Endothelial cell of umbilical vein (primary cell): ENCODE data around the gene SLC35F2. TPM values are rescaled to one million over a fixed set of nuclear protein-coding genes. Genes with fewer than 3 reads are reported as not detected.

Experiments
- BruUV-seq: library from RNA; stranded (reverse); fragments of 400-500 nt; replicated peaks from 2 replicates; lab custom pipeline; 2021; lab: Mats Ljungman, UMichigan
- CTCF ChIA-PET: fragments of 300-600, 350-600 bp; sonication (Branson Sonifier 250); formaldehyde crosslinking; loops from one replicate; lab custom pipeline; 2021; ENCODE audit warnings: antibody characterized with exemption, inconsistent platforms; lab: Charles Lee
- POLR2A ChIA-PET: fragments of 300-600, 350-600 bp; sonication (Branson Sonifier 250); formaldehyde crosslinking; loops from one replicate; lab custom pipeline; 2021; ENCODE audit warnings: antibody characterized with exemption, inconsistent platforms; lab: Charles Lee
- DNase-seq: peaks from one replicate; pipeline ENCODE4 v3.0.0-alpha.2; 2011; ENCODE audit warnings: low read depth, low spot score
- FAIRE-seq: peaks from 2 replicates; lab custom pipeline; 2011; peaks lifted over from hg19 to GRCh38; lab: Jason Lieb, UNC
- H2AFZ ChIP-seq: 2 replicates; pipeline ENCODE4 v1.6.0; 2012; ENCODE audit warnings: low read depth, low read length, control low read depth, inconsistent platforms
- H3K27ac ChIP-seq: 2 replicates; pipeline ENCODE4 v1.5.1; 2011; ENCODE audit warnings: low read depth, mild to moderate bottlenecking, control low read depth, low read length, moderate library complexity; ENCODE audit not compliant: insufficient read depth
- H3K27me3 ChIP-seq, 2 experiments: 2 replicates each; pipeline versions ENCODE4 v1.6.0 to v1.6.1; 2011; ENCODE audit warnings: low read length in 2 of 2, mixed read lengths in 1 of 2; ENCODE audit not compliant: control insufficient read depth in 2 of 2, insufficient read depth in 2 of 2
- H3K36me3 ChIP-seq, 2 experiments: 2 replicates in 1 of 2; 3 replicates in 1 of 2; pipeline ENCODE4 v1.5.1; 2011; ENCODE audit warnings: low read length in 2 of 2, mild to moderate bottlenecking in 1 of 2, moderate library complexity in 1 of 2; ENCODE audit not compliant: control insufficient read depth in 2 of 2, insufficient read depth in 2 of 2; ENCODE audit errors: extremely low read depth in 1 of 2
- H3K4me1 ChIP-seq: 3 replicates; pipeline ENCODE4 v1.5.1; 2011; ENCODE audit warnings: mild to moderate bottlenecking, low read length; ENCODE audit not compliant: control insufficient read depth, insufficient read depth; ENCODE audit errors: extremely low read depth
- H3K4me2 ChIP-seq: 2 replicates; pipeline ENCODE4 v1.6.1; 2011; ENCODE audit warnings: low read length, control low read depth, mixed read lengths; ENCODE audit not compliant: insufficient read depth
- H3K4me3 ChIP-seq, 3 experiments: fragments of 200-600 bp in 1 of 3; sonication (generic), shearing (Covaris generic) in 1 of 3; replicated peaks in 1 of 3; 2 replicates each; pipeline ENCODE4 v1.5.1; 2011 to 2016; ENCODE audit warnings: control low read depth in 3 of 3, low read length in 3 of 3, mild to moderate bottlenecking in 2 of 3, inconsistent platforms in 1 of 3, low read depth in 1 of 3, moderate library complexity in 1 of 3; ENCODE audit not compliant: insufficient read depth in 1 of 3
- H3K79me2 ChIP-seq: 2 replicates; pipeline ENCODE4 v1.6.0; 2012; ENCODE audit warnings: low read length, inconsistent platforms; ENCODE audit not compliant: control insufficient read depth, insufficient read depth
- H3K9ac ChIP-seq: replicated peaks from 2 replicates; pipeline ENCODE3; 2011; ENCODE audit warnings: low read length, control low read depth; ENCODE audit not compliant: insufficient read depth; ENCODE audit errors: extremely low read depth
- H3K9me1 ChIP-seq: replicated peaks from 3 replicates; pipeline ENCODE4 v1.6.0; 2011; ENCODE audit warnings: mild to moderate bottlenecking, low read length; ENCODE audit not compliant: control insufficient read depth, insufficient read depth; ENCODE audit errors: extremely low read depth
- H3K9me3 ChIP-seq: replicated peaks from 2 replicates; pipeline ENCODE4 v1.5.1; 2012; ENCODE audit warnings: low read length, inconsistent platforms; ENCODE audit not compliant: control insufficient read depth, insufficient read depth
- H4K20me1 ChIP-seq: replicated peaks from 2 replicates; pipeline ENCODE3; 2011; ENCODE audit warnings: mild to moderate bottlenecking, low read length; ENCODE audit not compliant: control insufficient read depth, insufficient read depth; ENCODE audit errors: extremely low read depth
- EZH2 ChIP-seq: IDR thresholded peaks from 2 replicates; pipeline ENCODE4 v1.6.1; 2012; ENCODE audit warnings: borderline replicate concordance, low read depth, mild to moderate bottlenecking, moderate library complexity, low read length, inconsistent platforms; ENCODE audit not compliant: severe bottlenecking
- GATA2 ChIP-seq: IDR thresholded peaks from 2 replicates; pipeline ENCODE4 v1.7.0; 2011; ENCODE audit warnings: low read depth, mild to moderate bottlenecking, moderate library complexity, mixed read lengths, low read length; ENCODE audit not compliant: insufficient read length, insufficient read depth
- JUN ChIP-seq: IDR thresholded peaks from 2 replicates; pipeline ENCODE4 v1.6.1; 2011; ENCODE audit warnings: borderline replicate concordance, low read depth; ENCODE audit not compliant: insufficient read length, insufficient read depth
- MYC ChIP-seq: IDR thresholded peaks from one replicate; pipeline ENCODE4 v1.6.1; 2011; ENCODE audit warnings: mild to moderate bottlenecking, low read depth, low read length
- POLR2A ChIP-seq: IDR thresholded peaks from 2 replicates; pipeline ENCODE4 v1.6.1; 2012; ENCODE audit warnings: low read depth, mild to moderate bottlenecking, control low read depth, low read length
- POLR2AphosphoS5 ChIP-seq: IDR thresholded peaks from 2 replicates; pipeline ENCODE4 v1.6.1; 2012; ENCODE audit warnings: low read depth, mild to moderate bottlenecking, control low read depth, low read length, moderate library complexity; ENCODE audit not compliant: insufficient read depth
- dilution Hi-C: fragments of 300-500 bp; cut with MboI; formaldehyde crosslinking; loops from one replicate; pipeline ENCODE4 v1.15.0; 2019; ENCODE audit warnings: low sequenced_read_pairs; ENCODE audit not compliant: extremely low pct_ligation_motif_present
- intact Hi-C: fragments of 100-400 bp; cut with micrococcal nuclease; formaldehyde crosslinking; loops from one replicate; pipeline ENCODE4 v1.10.0; 2022
- polyA plus RNA-seq, 4 experiments: library from polyadenylated mRNA; depleted of rRNA in 3 of 4; stranded (reverse) in 3 of 4; unstranded in 1 of 4; fragments of >200 nt; gene quantifications; 2 replicates each; pipeline versions ENCODE4 v1.2.1 to v1.2.3, GENCODE V29; 2011 to 2012; ENCODE audit warnings: missing spikeins in 1 of 4
- total RNA-seq: library from RNA; stranded (reverse); gene quantifications from 2 replicates; pipeline ENCODE4 v1.2.3, GENCODE V29; 2021
- TF ChIP-seq, protein P1 (sequence below): IDR thresholded peaks from 2 replicates; pipeline ENCODE4 v1.6.1; 2011; ENCODE audit not compliant: insufficient read depth, insufficient read length
- TF ChIP-seq, protein P2 (sequence below), 2 donors: IDR thresholded peaks; 1 replicate in 1 of 2; 2 replicates in 1 of 2; pipeline ENCODE4 v1.5.1; 2011; ENCODE audit warnings: low read length in 2 of 2, mild to moderate bottlenecking in 2 of 2, moderate library complexity in 2 of 2, control low read depth in 1 of 2, inconsistent platforms in 1 of 2, low read depth in 1 of 2; ENCODE audit not compliant: insufficient read depth in 1 of 2; ENCODE audit errors: extremely low read depth in 1 of 2

The SLC35F2 gene
- total and polyA plus RNA-seq, 2 donors (not counting 3 experiments of a cell fraction or from before 2014, with no cell fraction given): 41.0 to 59.7 TPM

GRCh38 chr11:107842412-107843100, 16.0 kb downstream of the SLC35F2 start:
- dilution Hi-C loops (no loop called here), intact Hi-C loops (loop anchor here (10.0 kb wide), 1 partner anchor 382 kb away; the partner anchor contains the start of genes ATM and NPAT)
- ChIA-PET POLR2A (no interaction called here), CTCF (interaction anchor here (1.4 kb wide), 1 partner anchor 14 kb away, joined by 3 read pairs; no protein-coding TSS in a partner anchor)
- Histone ChIP-seq H3K9ac (no peak overlapping the region), H3K27ac (peak overlapping the region; percentile 91), H3K79me2 (peaks cover 75% of the 10 kb centered on the region), H3K4me3 (no peak overlapping the region), H4K20me1 (no peaks in the 10 kb centered on the region), H2AFZ (no peak overlapping the region), H3K9me1 (no peaks in the 10 kb centered on the region), H3K27me3 (no peaks in the 10 kb centered on the region), H3K4me1 (peaks cover 37% of the 10 kb centered on the region), H3K36me3 (no peaks in the 10 kb centered on the region), H3K9me3 (no peaks in the 10 kb centered on the region), H3K4me2 (no peak overlapping the region)
- BruUV-seq: no TSS peak
- no peak for FAIRE-seq
- DNase-seq: no peak
- TF ChIP-seq, protein P1, sequence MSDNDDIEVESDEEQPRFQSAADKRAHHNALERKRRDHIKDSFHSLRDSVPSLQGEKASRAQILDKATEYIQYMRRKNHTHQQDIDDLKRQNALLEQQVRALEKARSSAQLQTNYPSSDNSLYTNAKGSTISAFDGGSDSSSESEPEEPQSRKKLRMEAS: no peak
- TF ChIP-seq GATA2: no peak

- H3K4me3 ChIP-seq: peak overlapping the region in 2 of 3 experiments; percentile 2 to 49
- H3K4me2 ChIP-seq: peak overlapping the region; percentile 85
- CTCF ChIA-PET: interaction anchor here (1.4 to 1.7 kb wide), 5 partner anchors 9 to 68 kb away, joined by 3 to 13 read pairs (median 8); no protein-coding TSS in a partner anchor
- no peak for FAIRE-seq
- peaks cover 37% of the 10 kb centered on the region for H3K4me1 ChIP-seq
- no peaks in the 10 kb centered on the region for H3K36me3 ChIP-seq
- TF ChIP-seq, protein P2, sequence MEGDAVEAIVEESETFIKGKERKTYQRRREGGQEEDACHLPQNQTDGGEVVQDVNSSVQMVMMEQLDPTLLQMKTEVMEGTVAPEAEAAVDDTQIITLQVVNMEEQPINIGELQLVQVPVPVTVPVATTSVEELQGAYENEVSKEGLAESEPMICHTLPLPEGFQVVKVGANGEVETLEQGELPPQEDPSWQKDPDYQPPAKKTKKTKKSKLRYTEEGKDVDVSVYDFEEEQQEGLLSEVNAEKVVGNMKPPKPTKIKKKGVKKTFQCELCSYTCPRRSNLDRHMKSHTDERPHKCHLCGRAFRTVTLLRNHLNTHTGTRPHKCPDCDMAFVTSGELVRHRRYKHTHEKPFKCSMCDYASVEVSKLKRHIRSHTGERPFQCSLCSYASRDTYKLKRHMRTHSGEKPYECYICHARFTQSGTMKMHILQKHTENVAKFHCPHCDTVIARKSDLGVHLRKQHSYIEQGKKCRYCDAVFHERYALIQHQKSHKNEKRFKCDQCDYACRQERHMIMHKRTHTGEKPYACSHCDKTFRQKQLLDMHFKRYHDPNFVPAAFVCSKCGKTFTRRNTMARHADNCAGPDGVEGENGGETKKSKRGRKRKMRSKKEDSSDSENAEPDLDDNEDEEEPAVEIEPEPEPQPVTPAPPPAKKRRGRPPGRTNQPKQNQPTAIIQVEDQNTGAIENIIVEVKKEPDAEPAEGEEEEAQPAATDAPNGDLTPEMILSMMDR (IDR thresholded peaks at IDR 0.05; ENCODE audit: extremely low read depth in 1 of 2, insufficient read depth in 1 of 2, low read depth in 1 of 2, low read length in 2 of 2): no peak
- no peak for TF ChIP-seq MYC
- TF ChIP-seq JUN: no peak
- no peak for TF ChIP-seq EZH2
- TF ChIP-seq, protein P1: no peak
- no peak for TF ChIP-seq POLR2AphosphoS5
- TF ChIP-seq GATA2: no peak
- TF ChIP-seq POLR2A: no peak
- no peaks in the 10 kb centered on the region for H3K27me3 ChIP-seq
- DNase-seq: no peak
- no peaks in the 10 kb centered on the region for H3K9me3 ChIP-seq
- dilution Hi-C loops: no loop called here
- H4K20me1 ChIP-seq: no peaks in the 10 kb centered on the region
- H3K9ac ChIP-seq: peak overlapping the region; percentile 93
- POLR2A ChIA-PET: interaction anchor here (0.5 to 1.4 kb wide), 4 partner anchors 13 to 21 kb away, joined by 4 to 6 read pairs (median 5); no protein-coding TSS in a partner anchor
- BruUV-seq: no TSS peak
- H3K79me2 ChIP-seq: peaks cover 76% of the 10 kb centered on the region
- peak overlapping the region; percentile 91 for H3K27ac ChIP-seq
- no peak overlapping the region for H2AFZ ChIP-seq
- no peaks in the 10 kb centered on the region for H3K9me1 ChIP-seq
- intact Hi-C loops: loop anchor here (1.0 to 10.0 kb wide), 3 partner anchors 18 to 385 kb away; partner anchors contain the start of genes ATM, NPAT and SLC35F2
Measured at GRCh38 chr11:107840129-107840484, 18.5 kb downstream of the SLC35F2 start.
